Ishikawa (cell line): Measurements from ENCODE around the gene SPATA31C1.

Source experiments
- EGR1 ChIP-seq: IDR thresholded peaks from 2 replicates; pipeline ENCODE4 v1.6.1; 2012
- EP300 ChIP-seq: IDR thresholded peaks from 2 replicates; pipeline ENCODE4 v1.6.1; 2012; ENCODE audit warnings: borderline replicate concordance
- MAX ChIP-seq: IDR thresholded peaks from 2 replicates; pipeline ENCODE4 v1.6.1; 2012
- NFIC ChIP-seq: IDR thresholded peaks from 2 replicates; pipeline ENCODE4 v1.6.1; 2012
- REST ChIP-seq: IDR thresholded peaks from 2 replicates; pipeline ENCODE4 v1.6.1; 2012; ENCODE audit warnings: low read depth, mild to moderate bottlenecking
- TAF1 ChIP-seq: IDR thresholded peaks from 2 replicates; pipeline ENCODE4 v1.6.1; 2012; ENCODE audit warnings: low read depth, mild to moderate bottlenecking
- ZBTB7A ChIP-seq: IDR thresholded peaks from 2 replicates; pipeline ENCODE4 v1.6.1; 2012; ENCODE audit warnings: low read depth

GRCh38 chr9:87950765-87951488, 33.2 kb downstream of the SPATA31C1 start:
- no peak for TF ChIP-seq TAF1
- TF ChIP-seq REST, result no peak
- TF ChIP-seq MAX, result no peak
- TF ChIP-seq EGR1, result no peak
- no peak for TF ChIP-seq EP300
- no peak for TF ChIP-seq ZBTB7A
- TF ChIP-seq NFIC, result no peak
